ENCODE data around the gene NXPE4. TPM values are rescaled to one million over a fixed set of nuclear protein-coding genes. Genes with fewer than 3 reads are reported as not detected.
"Not testable (repeated sequence)": the region's sequence is repeated elsewhere in the genome, so short reads cannot be mapped to it uniquely, and the experiment has no call there.

Gene NXPE4
- total RNA-seq, 1 experiment from 2014 or later = not detected

GRCh38 chr11:114604179-114604813, 8.7 kb upstream of the NXPE4 start:
- Histone ChIP-seq H3K79me2 (ENCODE audit: low read depth) (no peaks in the 10 kb centered on the region), H3K27me3 (ENCODE audit: insufficient read depth, low read depth) (no peaks in the 10 kb centered on the region), H3K36me3 (ENCODE audit: low read depth) (no peaks in the 10 kb centered on the region), H3K27ac (no peak overlapping the region), H3K9me3 (ENCODE audit: insufficient read depth, low read depth) (no peaks in the 10 kb centered on the region), H3K4me1 (replicated peaks; ENCODE audit: insufficient read depth) (no peaks in the 10 kb centered on the region), H3K9me2 (ENCODE audit: insufficient read depth) (no peaks in the 10 kb centered on the region), H3K4me3 (no peak overlapping the region), H4K20me1 (ENCODE audit: insufficient read depth) (no peaks in the 10 kb centered on the region), H2AFZ (no peak overlapping the region), H3F3A (ENCODE audit: insufficient read depth, low read depth) (no peaks in the 10 kb centered on the region; the same call in 1 of the 2 replicates), H3K4me2 (no peak overlapping the region)
- CTCF ChIA-PET = no interaction called here
- BruUV-seq (replicated peaks) = no TSS peak
- intact Hi-C loops (cut with micrococcal nuclease; ENCODE audit: unreplicated experiment) = no loop called here
- TF ChIP-seq CTCF (conservative IDR thresholded peaks at IDR 0.05) (no peak), EZH2 (IDR thresholded peaks at IDR 0.05; ENCODE audit: low read depth) (no peak)
- no peak for DNase-seq
- POLR2A ChIA-PET (ENCODE audit: unreplicated experiment) = no interaction called here

- BruUV-seq (replicated peaks); H3K27me3 ChIP-seq (ENCODE audit: insufficient read depth, low read depth); H3K4me1 ChIP-seq (replicated peaks; ENCODE audit: insufficient read depth); H3K36me3 ChIP-seq (ENCODE audit: low read depth); H4K20me1 ChIP-seq (ENCODE audit: insufficient read depth); H3F3A ChIP-seq (ENCODE audit: insufficient read depth, low read depth); H3K27ac ChIP-seq; intact Hi-C loops (cut with micrococcal nuclease; ENCODE audit: unreplicated experiment); H3K79me2 ChIP-seq (ENCODE audit: low read depth); CTCF ChIA-PET; POLR2A ChIA-PET (ENCODE audit: unreplicated experiment); H3K9me3 ChIP-seq (ENCODE audit: insufficient read depth, low read depth); H3K4me3 ChIP-seq; H3K4me2 ChIP-seq; H3K9me2 ChIP-seq (ENCODE audit: insufficient read depth); H2AFZ ChIP-seq: not testable (repeated sequence)
- peak in 1 of 2 experiments; percentile 47 for DNase-seq
Observed at GRCh38 chr11:114603151-114603550, 7.6 kb upstream of the NXPE4 start.

GRCh38 chr11:114598461-114598860, 2.9 kb upstream of the NXPE4 start:
- H3K4me1 ChIP-seq (replicated peaks; ENCODE audit: insufficient read depth) = no peaks in the 10 kb centered on the region

More at GRCh38 chr11:114598461-114598860, 2.9 kb upstream of the NXPE4 start:
- no peaks in the 10 kb centered on the region for H3K36me3 ChIP-seq (ENCODE audit: low read depth)
- no peaks in the 10 kb centered on the region for H3K79me2 ChIP-seq (ENCODE audit: low read depth)
- no peaks in the 10 kb centered on the region for H3K9me2 ChIP-seq (ENCODE audit: insufficient read depth)
- H4K20me1 ChIP-seq (ENCODE audit: insufficient read depth) = no peaks in the 10 kb centered on the region
- ChIA-PET CTCF (no interaction called here), POLR2A (ENCODE audit: unreplicated experiment) (no interaction called here)
- H2AFZ ChIP-seq = no peak overlapping the region
- H3K4me3 ChIP-seq = no peak overlapping the region
- H3K27ac ChIP-seq = no peak overlapping the region
- BruUV-seq (replicated peaks) = no TSS peak
- intact Hi-C loops (cut with micrococcal nuclease; ENCODE audit: unreplicated experiment) = no loop called here
- H3K4me2 ChIP-seq = no peak overlapping the region
- no peaks in the 10 kb centered on the region for H3K27me3 ChIP-seq (ENCODE audit: insufficient read depth, low read depth)
- TF ChIP-seq CTCF (conservative IDR thresholded peaks at IDR 0.05) = no peak
- no peaks in the 10 kb centered on the region for H3K9me3 ChIP-seq (ENCODE audit: insufficient read depth, low read depth)
- H3F3A ChIP-seq (ENCODE audit: insufficient read depth, low read depth) = no peaks in the 10 kb centered on the region; the same call in 1 of the 2 replicates
- no peak for DNase-seq
